GM19099 (cell line): ENCODE data around the gene GALNT2.

Source experiments
- POLR2A ChIP-seq: IDR thresholded peaks from 3 replicates; pipeline ENCODE4 v1.6.1; 2011; ENCODE audit warnings: low read depth; ENCODE audit not compliant: insufficient read length; ENCODE audit errors: extremely low read depth

Gene GALNT2

GRCh38 chr1:230145505-230145899 is 78.5 kb downstream of the GALNT2 start:
- TF ChIP-seq POLR2A: no peak

GRCh38 chr1:230145953-230146476 is 79.0 kb downstream of the GALNT2 start:
- TF ChIP-seq POLR2A: no peak

- TF ChIP-seq POLR2A: no peak
Observed at GRCh38 chr1:230146709-230147108, 79.7 kb downstream of the GALNT2 start.

GRCh38 chr1:230147253-230148125 is 80.5 kb downstream of the GALNT2 start:
- no peak for TF ChIP-seq POLR2A

- no peak for TF ChIP-seq POLR2A
Observed at GRCh38 chr1:230148126-230148652, 81.2 kb downstream of the GALNT2 start.

GRCh38 chr1:230148768-230149469 is 81.9 kb downstream of the GALNT2 start:
- no peak for TF ChIP-seq POLR2A

GRCh38 chr1:230149751-230150584 is 82.9 kb downstream of the GALNT2 start:
- TF ChIP-seq POLR2A: peak; percentile 30

GRCh38 chr1:230150615-230151014 is 83.6 kb downstream of the GALNT2 start:
- TF ChIP-seq POLR2A: no peak

GRCh38 chr1:230151924-230152468 is 85.0 kb downstream of the GALNT2 start:
- no peak for TF ChIP-seq POLR2A

- TF ChIP-seq POLR2A: no peak
Observed at GRCh38 chr1:230152999-230153398, 86.0 kb downstream of the GALNT2 start.

GRCh38 chr1:230153641-230154296 is 86.7 kb downstream of the GALNT2 start:
- TF ChIP-seq POLR2A: no peak

GRCh38 chr1:230155021-230155420 is 88.0 kb downstream of the GALNT2 start:
- TF ChIP-seq POLR2A: no peak

- no peak for TF ChIP-seq POLR2A
Observed at GRCh38 chr1:230156068-230156467, 89.0 kb downstream of the GALNT2 start.

GRCh38 chr1:230156536-230156935 is 89.5 kb downstream of the GALNT2 start:
- no peak for TF ChIP-seq POLR2A
